ENCODE data around the gene ZNF155. TPM values are rescaled to one million over a fixed set of nuclear protein-coding genes. Genes with fewer than 3 reads are reported as not detected.

The ZNF155 gene
- total RNA-seq (2021), result 8.1 and 10.1 TPM in 2 replicates
- long read RNA-seq, transcript ZNF155-201 (5 exons, 2,596 nt), result major isoform, 19 of 41 reads
- long read RNA-seq, partial matches to known transcripts, result 0 of 41 reads
- long read RNA-seq, other reads (novel, unspliced or antisense), result 12 of 41 reads

- Histone ChIP-seq H2BK15ac (ENCODE audit: low read depth, low read length) (no peak within 1 kb of the TSS), H3K79me1 (ENCODE audit: insufficient read depth, low read depth, low read length, poor library complexity, severe bottlenecking) (peaks cover 3% of the 10 kb centered on the region), H4K5ac (ENCODE audit: insufficient read length, low read depth, low read length) (no peak within 1 kb of the TSS), H3K27ac (ENCODE audit: insufficient read length, low read depth, low read length) (no peak within 1 kb of the TSS), H3T11ph (ENCODE audit: low read length) (no peak within 1 kb of the TSS), H2AFZ (ENCODE audit: low read length) (peak within 1 kb of the TSS; percentile 46), H2BK20ac (ENCODE audit: low read depth, low read length, poor library complexity, severe bottlenecking) (no peak within 1 kb of the TSS), H3K9ac (ENCODE audit: extremely low read depth, insufficient read length, low read length) (peak within 1 kb of the TSS; percentile 50), H4K8ac (replicated peaks; ENCODE audit: insufficient read length, low read depth, low read length) (no peak within 1 kb of the TSS), H3K23me2 (ENCODE audit: insufficient read length, low read depth, low read length, poor library complexity, severe bottlenecking) (peaks cover 6% of the 10 kb centered on the region), H3K23ac (ENCODE audit: insufficient read length, low read depth, low read length) (no peak within 1 kb of the TSS), H3K4me1 (ENCODE audit: insufficient read depth, low read length) (no peaks in the 10 kb centered on the region), H3K9me3 (ENCODE audit: control insufficient read depth, low read depth, low read length) (no peaks in the 10 kb centered on the region), H4K91ac (ENCODE audit: insufficient read length, low read depth, low read length) (no peak within 1 kb of the TSS), H3K18ac (ENCODE audit: insufficient read length, low read depth, low read length) (no peak within 1 kb of the TSS), H2BK120ac (ENCODE audit: low read depth, low read length, poor library complexity, severe bottlenecking) (no peak within 1 kb of the TSS), H3K4me2 (ENCODE audit: insufficient read depth, insufficient read length, low read length) (peak within 1 kb of the TSS; percentile 94), H3K27me3 (ENCODE audit: insufficient read depth, low read length) (no peaks in the 10 kb centered on the region), H2AK5ac (ENCODE audit: insufficient read length, low read length) (no peak within 1 kb of the TSS), H3K14ac (ENCODE audit: insufficient read depth, low read length) (no peak within 1 kb of the TSS), H3K56ac (ENCODE audit: insufficient read length, low read depth, low read length) (no peak within 1 kb of the TSS), H4K20me1 (ENCODE audit: control insufficient read depth, insufficient read depth, insufficient read length) (no peaks in the 10 kb centered on the region), H3K4ac (ENCODE audit: low read depth, low read length) (no peak within 1 kb of the TSS), H2BK12ac (ENCODE audit: insufficient read length, low read depth, low read length) (no peak within 1 kb of the TSS), H2BK5ac (ENCODE audit: insufficient read length, low read length) (no peak within 1 kb of the TSS), H3K79me2 (ENCODE audit: insufficient read depth, low read length) (no peaks in the 10 kb centered on the region; the same call in 1 of the 2 replicates)
- WGBS (ENCODE audit: extremely low coverage, insufficient read length, low lambda C conversion rate), result no CpG with 5 or more reads among the region's 40 CpGs
- TF ChIP-seq CTCF (conservative IDR thresholded peaks at IDR 0.05), result no peak
- H3K36me3 Mint-ChIP-seq (ENCODE audit: insufficient read depth in 1 of 3, low read depth in 3 of 3), result peaks cover 5 to 9% (median 6%) of the 10 kb centered on the region in 3 experiments; a peak in 6 of 7 replicates
- H3K4me1 Mint-ChIP-seq, result no peaks in the 10 kb centered on the region; a peak in 1 of 4 replicates
- DNase-seq, result peak; percentile 96
- peaks cover 17 to 43% of the 10 kb centered on the region in 2 experiments for H3K9me3 Mint-ChIP-seq
- peak within 1 kb of the TSS; percentile 97 to 98 for H3K4me3 Mint-ChIP-seq
- H3K27ac Mint-ChIP-seq, result peak within 1 kb of the TSS in 2 of 3 experiments; percentile 96; a peak in 3 of 7 replicates
- H3K27me3 Mint-ChIP-seq (ENCODE audit: low read depth), result no peaks in the 10 kb centered on the region
Measured at GRCh38 chr19:43983912-43984686, at the start of gene ZNF155. ZNF155 (plus strand) TSS chr19:43984188; CDS start chr19:43988544, 4,356 bp downstream.
